ENCODE results near the gene NDUFAF8. TPM values are rescaled to one million over a fixed set of nuclear protein-coding genes. Genes with fewer than 3 reads are reported as not detected.

The NDUFAF8 gene
- total RNA-seq, 1 experiment from 2014 or later: 102 TPM

- no peaks in the 10 kb centered on the region for H3K27me3 ChIP-seq (ENCODE audit: insufficient read depth, low read length)
- POLR2A ChIA-PET: interaction anchor here (1.1 kb wide), 1 partner anchor 13 kb away, joined by 3 read pairs; the partner anchor contains the start of genes NDUFAF8 and TEPSIN
- peaks cover 21 to 32% of the 10 kb centered on the region in 2 experiments; a peak in 3 of 4 replicates for H3K36me3 ChIP-seq (ENCODE audit: control insufficient read depth in 1 of 2, insufficient read depth in 2 of 2, low read length in 2 of 2)
- no peaks in the 10 kb centered on the region for H4K20me1 ChIP-seq (ENCODE audit: insufficient read depth)
- BruUV-seq (replicated peaks): no TSS peak
- no peak overlapping the region for H3K4me2 ChIP-seq (ENCODE audit: low read length)
- H3K27ac ChIP-seq (ENCODE audit: low read depth, low read length): no peak overlapping the region
- no peak for ATAC-seq
- intact Hi-C loops (cut with micrococcal nuclease): no loop called here
- no peaks in the 10 kb centered on the region for H3K4me1 ChIP-seq (ENCODE audit: control insufficient read depth in 1 of 2, insufficient read depth in 2 of 2, low read length in 2 of 2)
- TF ChIP-seq YY1 (IDR thresholded peaks at IDR 0.05; ENCODE audit: extremely low read depth, insufficient replicate concordance, low read depth, low read length) (no peak), ELF1 (IDR thresholded peaks at IDR 0.05; ENCODE audit: borderline replicate concordance, low read depth) (no peak), ZBTB33 (IDR thresholded peaks at IDR 0.05; ENCODE audit: extremely low read depth, insufficient replicate concordance, low read length) (no peak), CEBPB (IDR thresholded peaks at IDR 0.05; ENCODE audit: low read depth) (no peak), SIN3A (IDR thresholded peaks at IDR 0.05; ENCODE audit: low read depth) (no peak), EZH2phosphoT487 (IDR thresholded peaks at IDR 0.05; ENCODE audit: borderline replicate concordance) (no peak), SRF (IDR thresholded peaks at IDR 0.05; ENCODE audit: low read depth) (no peak), ZNF274 (IDR thresholded peaks at IDR 0.05; ENCODE audit: low read depth, low read length) (no peak), JUND (IDR thresholded peaks at IDR 0.05) (no peak)
- TF ChIP-seq, protein P1, sequence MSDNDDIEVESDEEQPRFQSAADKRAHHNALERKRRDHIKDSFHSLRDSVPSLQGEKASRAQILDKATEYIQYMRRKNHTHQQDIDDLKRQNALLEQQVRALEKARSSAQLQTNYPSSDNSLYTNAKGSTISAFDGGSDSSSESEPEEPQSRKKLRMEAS (IDR thresholded peaks at IDR 0.05): no peak
- CTCF ChIA-PET: no interaction called here
- H3K9ac ChIP-seq (ENCODE audit: low read length): no peak overlapping the region
- H3K79me2 ChIP-seq (ENCODE audit: insufficient read depth, low read length): peaks cover 9% of the 10 kb centered on the region; the same call in 1 of the 2 replicates
- H2AFZ ChIP-seq (ENCODE audit: low read depth, low read length, poor library complexity, severe bottlenecking): no peak overlapping the region
- H3K9me3 ChIP-seq (ENCODE audit: control insufficient read depth in 1 of 2, insufficient read depth in 1 of 2, low read depth in 1 of 2, low read length in 2 of 2): peaks cover 0 to 12% of the 10 kb centered on the region in 2 experiments; a peak in 1 of 4 replicates
- no peaks in the 10 kb centered on the region for H3K9me2 ChIP-seq (ENCODE audit: insufficient read depth)
- H3K4me3 ChIP-seq (replicated peaks in 1 of 2; ENCODE audit: low read depth in 1 of 2, low read length in 2 of 2): no peak overlapping the region
- DNase-seq (ENCODE audit: low read depth, low spot score): no peak
- RAD21 ChIA-PET (ENCODE audit: low non-redundant PET in 1 of 2, low total read pairs in 2 of 2, uncharacterized antibody in 2 of 2, unreplicated experiment in 2 of 2): no interaction called here
Measured at GRCh38 chr17:81251709-81252301, 12.7 kb downstream of the NDUFAF8 start.

All from HCT116 (cell line).